K562 (cell line): ENCODE measurements around the gene NACC1. TPM values are rescaled to one million over a fixed set of nuclear protein-coding genes. Genes with fewer than 3 reads are reported as not detected.

Experiments used
- ATAC-seq: fragments of 200-7000 bp; cut with Tn5 transposase; 3 replicates; pipeline ENCODE4 v1.9.1; 2020; ENCODE audit warnings: moderate library complexity
- BruUV-seq: library from RNA; stranded (reverse); fragments of 400-500 nt; replicated peaks from 2 replicates; lab custom pipeline; 2021; lab: Mats Ljungman, UMichigan
- CTCF ChIA-PET: fragments of 300-600 bp; formaldehyde crosslinking; extraction: SDS; loops from one replicate; lab custom pipeline; 2021; ENCODE audit warnings: low intra/inter-chr PET ratio; lab: Yijun Ruan, JAX
- POLR2A ChIA-PET: fragments of 300-600, 350-650 bp; sonication (Branson Sonifier 250); formaldehyde crosslinking; extraction: SDS; loops from one replicate; lab custom pipeline; 2021; ENCODE audit warnings: antibody characterized with exemption, inconsistent platforms; lab: Yijun Ruan, JAX
- DNase-seq, 4 experiments: peaks; one replicate each; pipeline versions ENCODE4 v3.0.0 to v3.0.0-alpha.2; 2011 to 2018; ENCODE audit warnings: low spot score in 3 of 4, mixed read lengths in 3 of 4; ENCODE audit errors: extremely low read depth in 1 of 4
- FAIRE-seq: peaks from 2 replicates; lab custom pipeline; 2011; peaks lifted over from hg19 to GRCh38; lab: Jason Lieb, UNC
- H2AFZ ChIP-seq: 2 replicates; pipeline ENCODE4 v1.6.0; 2011; ENCODE audit warnings: low read depth, low read length, control low read depth, inconsistent platforms
- H3K27ac ChIP-seq: fragments of 200-600 bp; 3 replicates; pipeline ENCODE4 v1.8.0; 2011; ENCODE audit warnings: low read depth, mild to moderate bottlenecking, control low read depth, inconsistent platforms, low read length, moderate library complexity, mixed read lengths; ENCODE audit errors: extremely low read depth
- H3K27me3 ChIP-seq, 2 experiments: fragments of 300-600 bp in 1 of 2; 2 replicates in 1 of 2; 3 replicates in 1 of 2; pipeline versions ENCODE4 v1.6.0 to v1.8.0; 2011; ENCODE audit warnings: inconsistent platforms in 2 of 2, low read length in 2 of 2, mild to moderate bottlenecking in 1 of 2, mixed read lengths in 1 of 2, moderate library complexity in 1 of 2; ENCODE audit not compliant: control insufficient read depth in 2 of 2, insufficient read depth in 2 of 2
- H3K36me3 ChIP-seq: fragments of 300-600 bp; 3 replicates; pipeline ENCODE4 v1.8.0; 2011; ENCODE audit warnings: mild to moderate bottlenecking, low read length, inconsistent platforms; ENCODE audit not compliant: control insufficient read depth, insufficient read depth
- H3K4me1 ChIP-seq, 2 experiments: fragments of 200-600 bp in 1 of 2; replicated peaks in 1 of 2; 2 replicates in 1 of 2; 3 replicates in 1 of 2; pipeline versions ENCODE4 v1.5.1 to v1.8.0; 2011; ENCODE audit warnings: inconsistent platforms in 2 of 2, low read length in 2 of 2, mild to moderate bottlenecking in 1 of 2, mixed read lengths in 1 of 2, moderate library complexity in 1 of 2; ENCODE audit not compliant: control insufficient read depth in 2 of 2, insufficient read depth in 2 of 2
- H3K4me2 ChIP-seq: 2 replicates; pipeline ENCODE4 v1.6.1; 2011; ENCODE audit warnings: low read length, control low read depth, inconsistent platforms, mixed read lengths; ENCODE audit not compliant: insufficient read depth
- H3K4me3 ChIP-seq: fragments of 200-600 bp; sonication (generic), shearing (Covaris generic); 2 replicates; pipeline ENCODE4 v1.5.1; 2016; ENCODE audit warnings: control low read depth, inconsistent platforms
- H3K79me2 ChIP-seq: fragments of 200-600 bp; 3 replicates; pipeline ENCODE4 v1.8.0; 2011; ENCODE audit warnings: low read length, inconsistent platforms; ENCODE audit not compliant: control insufficient read depth, insufficient read depth
- H3K9ac ChIP-seq, 2 experiments: 2 replicates each; pipeline versions ENCODE4 v1.6.0 to v1.6.1; 2011; ENCODE audit warnings: low read depth in 2 of 2, low read length in 2 of 2, control low read depth in 1 of 2, inconsistent platforms in 1 of 2, mild to moderate bottlenecking in 1 of 2, mixed read lengths in 1 of 2; ENCODE audit not compliant: insufficient read depth in 1 of 2
- H3K9me1 ChIP-seq: one replicate; pipeline ENCODE4 v1.6.0; 2011; ENCODE audit warnings: inconsistent platforms, mild to moderate bottlenecking, low read length, moderate library complexity; ENCODE audit not compliant: control insufficient read depth, insufficient read depth
- H3K9me3 ChIP-seq: replicated peaks from 2 replicates; pipeline ENCODE4 v1.5.1; 2011; ENCODE audit warnings: low read depth, low read length, inconsistent platforms; ENCODE audit not compliant: control insufficient read depth, insufficient read depth
- H4K20me1 ChIP-seq: replicated peaks from 2 replicates; pipeline ENCODE4 v1.6.1; 2011; ENCODE audit warnings: low read length, inconsistent platforms, mixed read lengths; ENCODE audit not compliant: control insufficient read depth, insufficient read depth
- ARID1B ChIP-seq: fragments of 450-650 bp; IDR thresholded peaks from 2 replicates; pipeline ENCODE4 v1.6.1; 2016; ENCODE audit warnings: antibody characterized with exemption, mild to moderate bottlenecking, inconsistent platforms
- HDAC3 ChIP-seq: fragments of 450-650 bp; IDR thresholded peaks from 2 replicates; pipeline ENCODE4 v1.6.1; 2018; ENCODE audit warnings: borderline replicate concordance, mild to moderate bottlenecking, moderate library complexity; ENCODE audit not compliant: partially characterized antibody
- HDAC6 ChIP-seq: IDR thresholded peaks from 2 replicates; pipeline ENCODE4 v1.6.1; 2012; ENCODE audit warnings: low read depth, mild to moderate bottlenecking, control low read depth, inconsistent platforms, low read length, moderate library complexity
- JUN ChIP-seq, 2 experiments: sonication (generic) in 1 of 2; formaldehyde crosslinking in 1 of 2; IDR thresholded peaks; 2 replicates each; pipeline versions ENCODE4 v1.6.1 to v1.8.0; 2012 to 2022; ENCODE audit warnings: borderline replicate concordance in 2 of 2, mild to moderate bottlenecking in 2 of 2, improper control_type of control experiment in 1 of 2, low read depth in 1 of 2, low read length in 1 of 2, missing genetic modification reagents in 1 of 2
- SMC3 ChIP-seq: conservative IDR thresholded peaks from 2 replicates; pipeline ENCODE4 v1.6.1; 2011; ENCODE audit warnings: low read depth, low read length, improper control_type of control experiment; ENCODE audit not compliant: insufficient read depth
- SREBF1 ChIP-seq: fragments of 150-350 bp; IDR thresholded peaks from 2 replicates; pipeline ENCODE4 v1.6.1; 2014; ENCODE audit warnings: antibody characterized with exemption, low read depth, low read length, borderline replicate concordance
- U2AF1 ChIP-seq: fragments of 200-400 bp; formaldehyde crosslinking; optimal IDR thresholded peaks from 2 replicates; pipeline ENCODE3; 2017; ENCODE audit warnings: mild to moderate bottlenecking, low read depth, low read length, moderate library complexity
- ZC3H4 ChIP-seq: sonication (generic); formaldehyde crosslinking; IDR thresholded peaks from 2 replicates; pipeline ENCODE4 v1.9.0; 2021; ENCODE audit warnings: missing genetic modification reagents, borderline replicate concordance
- WGBS: fragments of 100-300 bp; shearing (Covaris generic); methylation state at CpG from one replicate; pipeline ENCODE4 v1.1.6; 2016; ENCODE audit warnings: low coverage, mixed read lengths; ENCODE audit not compliant: insufficient coverage; ENCODE audit errors: missing lambda C conversion rate; 5-methylcytosine and 5-hydroxymethylcytosine counted together
- in situ Hi-C: fragments of 300-500 bp; cut with MboI; formaldehyde crosslinking; loops from 4 replicates; pipeline ENCODE4 v1.15.0; 2018; ENCODE audit warnings: inconsistent platforms, mixed read lengths
- intact Hi-C: fragments of 100-400 bp; cut with micrococcal nuclease; formaldehyde crosslinking; loops from 2 replicates; pipeline ENCODE4 v1.14.2; 2022
- polyA plus RNA-seq, 8 experiments: library from polyadenylated mRNA; depleted of rRNA in 4 of 8; stranded (reverse) in 5 of 8; unstranded in 3 of 8; fragments of >200 nt; fragmentation: Nextera tagmentation in 2 of 8; fragmentation: Illumina TruSeq in 1 of 8; extraction: Ambion mirVana in 2 of 8; extraction: Trizol in 1 of 8; gene quantifications; 2 replicates each; pipeline versions ENCODE4 v1.2.1 to v1.2.3, GENCODE V29; 2011 to 2014; ENCODE audit warnings: inconsistent platforms in 1 of 8, missing spikeins in 1 of 8
- total RNA-seq, 7 experiments: library from RNA; depleted of rRNA in 6 of 7; stranded (reverse); fragments of >200 nt in 6 of 7; fragmentation: Illumina TruSeq in 2 of 7; extraction: Trizol in 2 of 7; gene quantifications; 2 replicates each; pipeline versions ENCODE4 v1.2.1 to v1.2.3, GENCODE V29; 2011 to 2021; ENCODE audit warnings: low replicate concordance in 1 of 7
- TF ChIP-seq, protein P1 (sequence below): fragments of 250-450 bp; sonication (Bioruptor Pico); IDR thresholded peaks from 2 replicates; pipeline ENCODE4 v1.5.0; 2021
- TF ChIP-seq, protein P2 (sequence below), 2 experiments: fragments of 450-650 bp in 1 of 2; sonication (generic) in 1 of 2; formaldehyde crosslinking; conservative IDR thresholded peaks; 2 replicates each; pipeline versions ENCODE4 v1.4.0 to v1.8.1; 2020 to 2022; ENCODE audit warnings: mild to moderate bottlenecking in 1 of 2, missing genetic modification reagents in 1 of 2
- TF ChIP-seq, protein P3 (sequence below): fragments of 450-650 bp; formaldehyde crosslinking; IDR thresholded peaks from 2 replicates; pipeline ENCODE4 v1.4.0; 2022; ENCODE audit warnings: missing genetic modification characterization
- TF ChIP-seq, protein P4 (sequence below): fragments of 200-800 bp; sonication (Bioruptor generic); IDR thresholded peaks from 2 replicates; pipeline ENCODE4 v1.6.1; 2017; ENCODE audit warnings: missing genetic modification characterization, missing compliant biosample characterization
- TF ChIP-seq, protein P5 (sequence below): sonication (generic); formaldehyde crosslinking; IDR thresholded peaks from 2 replicates; pipeline ENCODE4 v1.8.0; 2022; ENCODE audit warnings: missing genetic modification reagents, mild to moderate bottlenecking, moderate library complexity, borderline replicate concordance

The NACC1 gene
- total and polyA plus RNA-seq, 9 of the 15 experiments (the other 6 are each of a cell fraction or from before 2014, with no cell fraction given): 0.04 to 96.6 (median 25.8) TPM

DNA sequence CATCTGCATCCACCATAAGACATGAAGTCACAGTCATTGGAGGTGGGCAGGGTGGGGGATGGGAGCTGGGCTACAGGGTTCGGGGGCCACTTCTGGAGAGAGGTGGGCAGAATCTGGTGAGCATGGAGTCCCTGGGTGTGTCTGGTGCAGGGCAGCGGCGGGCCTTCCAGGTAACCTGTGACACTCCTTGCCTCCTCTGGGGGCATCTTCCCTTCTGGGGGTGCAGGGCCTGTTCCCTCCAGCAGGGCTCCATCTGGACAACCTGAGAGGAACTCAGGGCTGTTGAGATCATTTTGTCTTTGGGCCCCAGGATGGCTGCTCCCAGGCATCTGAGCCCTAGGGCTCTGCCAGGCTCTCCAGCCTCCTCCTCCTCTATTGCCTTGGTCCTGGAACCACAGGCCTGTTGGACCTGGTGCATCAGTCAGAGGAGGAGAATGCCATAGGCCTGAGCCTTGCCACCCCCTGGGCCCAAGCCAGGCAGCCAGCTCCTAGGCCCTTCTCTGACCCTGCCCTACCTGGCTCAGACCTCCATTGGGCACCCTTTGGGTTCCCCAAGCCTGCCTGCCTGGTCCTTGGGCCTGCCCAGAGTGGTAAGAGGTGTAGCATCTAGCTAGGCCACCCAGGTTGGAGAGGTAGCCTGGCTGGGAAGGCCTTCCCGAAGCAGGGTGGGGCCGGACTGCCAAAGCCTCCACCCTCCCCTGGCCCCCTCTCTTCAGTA, 28.8 kb upstream of the NACC1 start:
- Histone ChIP-seq H3K4me1 (peaks cover 5 to 53% of the 10 kb centered on the region in 2 experiments; a peak in 4 of 5 replicates), H3K27me3 (no peaks in the 10 kb centered on the region), H3K9me1 (no peaks in the 10 kb centered on the region), H3K9ac (0 out of 4 replicates have a peak overlapping the region, but pooled peaks of 1 of the 2 experiments have one; percentile 19), H3K9me3 (no peaks in the 10 kb centered on the region), H3K4me3 (no peak overlapping the region), H3K4me2 (no peak overlapping the region), H3K27ac (no peak overlapping the region), H2AFZ (no peak overlapping the region), H3K79me2 (no peaks in the 10 kb centered on the region), H4K20me1 (no peaks in the 10 kb centered on the region), H3K36me3 (peaks cover 5% of the 10 kb centered on the region; the same call in 1 of the 3 replicates)
- no TSS peak for BruUV-seq
- in situ Hi-C loops: no loop called here
- intact Hi-C loops: no loop called here
- FAIRE-seq (no peak), ATAC-seq (peak; percentile 80), DNase-seq (peak; percentile 44 to 64 (median 50))
- ChIA-PET CTCF (interaction anchor here (2.1 kb wide), 1 partner anchor 112 kb away, joined by 12 read pairs; no protein-coding TSS in a partner anchor), POLR2A (interaction anchor here (0.6 to 1.6 kb wide), 4 partner anchors 10 to 624 kb away, joined by 3 to 6 read pairs (median 4); no protein-coding TSS in a partner anchor)
- WGBS: 69% methylated on average over 5 of the region's 5 CpGs
- no peak for TF ChIP-seq HDAC6
- no peak for TF ChIP-seq HDAC3
- TF ChIP-seq, protein P1, sequence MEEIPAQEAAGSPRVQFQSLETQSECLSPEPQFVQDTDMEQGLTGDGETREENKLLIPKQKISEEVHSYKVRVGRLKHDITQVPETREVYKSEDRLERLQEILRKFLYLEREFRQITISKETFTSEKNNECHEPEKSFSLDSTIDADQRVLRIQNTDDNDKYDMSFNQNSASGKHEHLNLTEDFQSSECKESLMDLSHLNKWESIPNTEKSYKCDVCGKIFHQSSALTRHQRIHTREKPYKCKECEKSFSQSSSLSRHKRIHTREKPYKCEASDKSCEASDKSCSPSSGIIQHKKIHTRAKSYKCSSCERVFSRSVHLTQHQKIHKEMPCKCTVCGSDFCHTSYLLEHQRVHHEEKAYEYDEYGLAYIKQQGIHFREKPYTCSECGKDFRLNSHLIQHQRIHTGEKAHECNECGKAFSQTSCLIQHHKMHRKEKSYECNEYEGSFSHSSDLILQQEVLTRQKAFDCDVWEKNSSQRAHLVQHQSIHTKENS (CRISPR knock-in tag): no peak
- TF ChIP-seq, protein P2, sequence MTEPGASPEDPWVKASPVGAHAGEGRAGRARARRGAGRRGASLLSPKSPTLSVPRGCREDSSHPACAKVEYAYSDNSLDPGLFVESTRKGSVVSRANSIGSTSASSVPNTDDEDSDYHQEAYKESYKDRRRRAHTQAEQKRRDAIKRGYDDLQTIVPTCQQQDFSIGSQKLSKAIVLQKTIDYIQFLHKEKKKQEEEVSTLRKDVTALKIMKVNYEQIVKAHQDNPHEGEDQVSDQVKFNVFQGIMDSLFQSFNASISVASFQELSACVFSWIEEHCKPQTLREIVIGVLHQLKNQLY (CRISPR knock-in tag; conservative IDR thresholded peaks at IDR 0.05): no peak
- no peak for TF ChIP-seq SREBF1
- TF ChIP-seq, protein P3, sequence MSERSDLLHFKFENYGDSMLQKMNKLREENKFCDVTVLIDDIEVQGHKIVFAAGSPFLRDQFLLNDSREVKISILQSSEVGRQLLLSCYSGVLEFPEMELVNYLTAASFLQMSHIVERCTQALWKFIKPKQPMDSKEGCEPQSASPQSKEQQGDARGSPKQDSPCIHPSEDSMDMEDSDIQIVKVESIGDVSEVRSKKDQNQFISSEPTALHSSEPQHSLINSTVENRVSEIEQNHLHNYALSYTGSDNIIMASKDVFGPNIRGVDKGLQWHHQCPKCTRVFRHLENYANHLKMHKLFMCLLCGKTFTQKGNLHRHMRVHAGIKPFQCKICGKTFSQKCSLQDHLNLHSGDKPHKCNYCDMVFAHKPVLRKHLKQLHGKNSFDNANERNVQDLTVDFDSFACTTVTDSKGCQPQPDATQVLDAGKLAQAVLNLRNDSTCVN: no peak
- TF ChIP-seq, protein P4, sequence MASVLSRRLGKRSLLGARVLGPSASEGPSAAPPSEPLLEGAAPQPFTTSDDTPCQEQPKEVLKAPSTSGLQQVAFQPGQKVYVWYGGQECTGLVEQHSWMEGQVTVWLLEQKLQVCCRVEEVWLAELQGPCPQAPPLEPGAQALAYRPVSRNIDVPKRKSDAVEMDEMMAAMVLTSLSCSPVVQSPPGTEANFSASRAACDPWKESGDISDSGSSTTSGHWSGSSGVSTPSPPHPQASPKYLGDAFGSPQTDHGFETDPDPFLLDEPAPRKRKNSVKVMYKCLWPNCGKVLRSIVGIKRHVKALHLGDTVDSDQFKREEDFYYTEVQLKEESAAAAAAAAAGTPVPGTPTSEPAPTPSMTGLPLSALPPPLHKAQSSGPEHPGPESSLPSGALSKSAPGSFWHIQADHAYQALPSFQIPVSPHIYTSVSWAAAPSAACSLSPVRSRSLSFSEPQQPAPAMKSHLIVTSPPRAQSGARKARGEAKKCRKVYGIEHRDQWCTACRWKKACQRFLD: no peak
- peak; percentile 38; the same call in 1 of the 2 replicates for TF ChIP-seq SMC3
- TF ChIP-seq ARID1B: no peak
- TF ChIP-seq U2AF1: no peak
- no peak for TF ChIP-seq JUN (IDR thresholded peaks at IDR 0.05; ENCODE audit: borderline replicate concordance, low read depth, low read length)
- TF ChIP-seq JUN (CRISPR knock-in tag; IDR thresholded peaks at IDR 0.05; ENCODE audit: borderline replicate concordance): no peak
- TF ChIP-seq, protein P5, sequence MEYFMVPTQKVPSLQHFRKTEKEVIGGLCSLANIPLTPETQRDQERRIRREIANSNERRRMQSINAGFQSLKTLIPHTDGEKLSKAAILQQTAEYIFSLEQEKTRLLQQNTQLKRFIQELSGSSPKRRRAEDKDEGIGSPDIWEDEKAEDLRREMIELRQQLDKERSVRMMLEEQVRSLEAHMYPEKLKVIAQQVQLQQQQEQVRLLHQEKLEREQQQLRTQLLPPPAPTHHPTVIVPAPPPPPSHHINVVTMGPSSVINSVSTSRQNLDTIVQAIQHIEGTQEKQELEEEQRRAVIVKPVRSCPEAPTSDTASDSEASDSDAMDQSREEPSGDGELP (CRISPR knock-in tag): peak; percentile 41; the same call in 1 of the 2 replicates
- no peak for TF ChIP-seq ZC3H4 (CRISPR knock-in tag)
